Measurements from ENCODE around the gene SMAD3.

The SMAD3 gene

DNA sequence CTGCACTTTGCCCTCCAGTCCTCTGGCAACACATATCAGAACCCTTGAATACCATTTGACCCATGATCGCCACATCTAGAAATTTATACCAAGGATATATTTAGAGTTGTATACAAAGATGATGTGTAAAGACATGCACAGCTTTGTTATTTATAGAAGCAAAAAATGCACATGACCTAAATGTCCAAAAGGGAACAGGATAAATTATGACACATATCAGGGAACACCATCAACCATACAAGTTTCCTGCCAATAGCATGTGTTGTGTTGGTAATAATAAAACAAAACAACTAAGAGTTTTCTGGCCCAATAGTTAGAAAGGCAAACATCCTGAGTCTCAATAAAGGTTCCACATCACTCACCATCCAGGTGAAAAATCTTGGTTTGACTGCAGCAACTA lies 137.6 kb downstream of the SMAD3 start:
- no peak for DNase-seq

DNA sequence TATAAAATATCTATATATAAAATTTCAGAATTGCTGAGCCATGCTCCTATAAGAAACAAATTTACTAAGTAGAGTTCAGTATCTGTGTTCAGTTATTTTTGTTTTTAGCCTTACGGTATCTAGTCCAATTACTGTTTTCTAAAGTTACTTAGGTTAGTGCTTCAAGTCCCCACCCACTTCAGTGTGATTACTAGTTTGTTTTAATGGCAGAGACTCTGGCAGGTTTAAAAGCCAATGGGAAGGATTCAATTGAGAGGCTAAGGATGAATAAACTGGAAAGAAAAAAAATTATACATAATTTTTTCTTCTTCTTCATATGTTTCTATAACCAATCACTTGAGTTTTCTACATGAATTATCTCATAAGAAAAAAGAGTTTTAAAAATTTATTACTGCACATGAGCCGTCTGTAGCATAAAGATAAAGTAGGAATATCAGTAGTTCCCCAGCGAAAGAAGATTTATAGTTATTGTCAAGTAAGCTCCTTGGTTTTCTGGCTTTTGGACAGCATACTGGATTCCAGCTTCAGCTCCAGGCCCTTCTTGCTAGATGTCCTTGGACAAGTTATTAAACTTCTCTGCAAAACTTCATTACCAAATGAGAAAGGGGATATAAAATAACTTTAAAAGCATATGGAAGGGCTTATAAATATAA lies 142.3 kb downstream of the SMAD3 start:
- DNase-seq = no peak

GRCh38 chr15:67208396-67208795 lies 143.0 kb downstream of the SMAD3 start:
- no peak for DNase-seq

- no peak for DNase-seq
These were observed 145.3 kb downstream of the SMAD3 start for GRCh38 chr15:67210555-67211168.

GRCh38 chr15:67212684-67213367 lies 147.4 kb downstream of the SMAD3 start:
- DNase-seq = no peak

DNA sequence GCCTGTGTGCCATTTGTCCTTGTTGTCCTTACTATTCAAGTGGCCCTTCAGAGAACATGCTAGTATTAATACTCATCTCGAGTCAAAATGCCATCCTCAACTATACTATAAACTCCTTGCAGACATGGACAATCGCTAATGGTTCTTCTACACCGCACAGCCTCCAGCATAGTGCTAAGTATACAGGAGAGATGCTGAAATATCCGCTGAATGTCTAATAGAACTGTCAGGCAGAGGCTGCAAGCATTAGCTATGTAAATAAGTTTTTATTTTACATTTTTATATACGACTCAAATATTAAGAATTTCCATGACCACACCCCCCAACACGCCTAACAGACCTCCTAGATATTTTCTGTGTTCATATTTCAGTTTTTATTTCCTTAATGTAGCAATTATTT lies 149.7 kb downstream of the SMAD3 start:
- no peak for DNase-seq

DNA sequence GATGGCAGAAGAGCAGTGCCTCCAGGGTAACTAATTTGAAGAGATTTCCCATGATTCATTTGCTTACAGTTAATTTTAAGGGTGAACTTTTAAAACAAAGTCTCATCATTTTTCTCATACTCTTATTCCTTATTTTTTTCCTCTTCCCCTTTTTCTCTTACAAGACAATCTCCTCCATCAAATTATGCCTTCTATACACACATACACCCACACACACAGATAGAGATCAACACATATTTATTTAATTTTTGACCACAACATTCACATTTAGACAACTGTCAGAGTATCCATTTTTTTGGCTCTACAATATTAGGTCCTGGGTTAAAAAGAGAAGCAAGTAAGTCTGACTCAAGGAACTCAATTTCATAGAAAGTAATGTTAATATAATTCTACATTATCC lies 151.5 kb downstream of the SMAD3 start:
- DNase-seq = no peak

DNA sequence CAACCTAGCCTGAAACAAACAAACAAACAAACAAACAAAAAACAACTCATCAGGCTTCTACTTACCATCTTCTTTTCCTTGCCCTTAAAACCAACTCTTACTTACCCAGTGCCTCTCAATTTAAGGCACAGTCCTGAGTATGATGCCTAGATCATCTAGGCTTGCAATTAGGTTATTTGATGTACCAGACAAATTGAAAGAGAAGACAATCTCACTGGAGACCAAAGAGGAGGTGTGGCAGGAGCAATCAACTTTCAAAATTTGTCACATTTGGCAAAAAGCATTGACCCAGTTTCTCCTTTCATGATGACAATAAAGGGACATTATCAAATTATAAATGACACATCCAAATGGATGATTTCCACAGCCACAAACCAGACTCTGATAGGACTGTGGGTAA lies 153.0 kb downstream of the SMAD3 start:
- DNase-seq = no peak

- no peak for DNase-seq
These were observed 153.9 kb downstream of the SMAD3 start for GRCh38 chr15:67219288-67219687.

DNA sequence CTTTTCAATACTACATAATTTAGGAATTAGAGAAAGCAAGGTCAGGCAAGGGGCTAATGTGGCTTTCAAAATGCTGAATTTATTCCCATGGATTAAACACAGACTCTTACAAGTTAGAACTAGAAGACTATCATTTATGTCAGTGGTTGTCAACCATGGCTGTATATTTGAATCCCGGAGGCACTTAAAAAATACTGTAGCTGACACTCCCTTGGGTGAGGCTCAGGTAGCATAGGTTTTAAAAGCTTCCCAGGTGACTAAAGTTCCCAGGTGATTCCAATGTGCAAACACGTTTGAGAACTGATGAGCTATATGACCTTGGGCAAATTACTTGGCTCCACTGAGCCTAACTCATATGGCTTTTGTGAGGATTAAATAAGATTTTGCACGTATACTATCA lies 159.5 kb downstream of the SMAD3 start:
- DNase-seq = no peak

GRCh38 chr15:67225336-67225735 lies 159.9 kb downstream of the SMAD3 start:
- DNase-seq = no peak

- no peak for DNase-seq
These were observed 162.0 kb downstream of the SMAD3 start for GRCh38 chr15:67227431-67227830.

- DNase-seq = no peak
These were observed 162.4 kb downstream of the SMAD3 start for GRCh38 chr15:67227846-67228245.

DNA sequence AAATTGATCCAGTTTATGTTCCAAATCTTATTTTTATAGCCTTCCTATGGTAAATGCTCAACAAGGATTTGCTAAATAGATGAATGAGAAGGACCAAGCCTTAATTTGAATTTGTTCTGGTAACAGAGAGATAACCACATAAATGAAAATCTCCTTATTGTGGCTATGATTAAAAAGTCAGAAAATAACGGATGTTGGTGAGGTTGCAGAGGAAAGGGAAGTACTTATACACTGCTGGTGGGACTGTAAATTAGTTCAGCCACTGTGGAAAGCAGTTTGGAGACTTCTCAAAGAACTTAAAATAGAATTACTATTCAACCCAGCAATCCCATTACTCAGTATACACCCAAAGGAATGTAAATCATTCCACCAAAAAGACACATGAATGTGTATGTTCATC lies 162.9 kb downstream of the SMAD3 start:
- no peak for DNase-seq

- no peak for DNase-seq
These were observed 165.1 kb downstream of the SMAD3 start for GRCh38 chr15:67230504-67230903.

GRCh38 chr15:67232591-67232990 lies 167.2 kb downstream of the SMAD3 start:
- DNase-seq = no peak

DNA sequence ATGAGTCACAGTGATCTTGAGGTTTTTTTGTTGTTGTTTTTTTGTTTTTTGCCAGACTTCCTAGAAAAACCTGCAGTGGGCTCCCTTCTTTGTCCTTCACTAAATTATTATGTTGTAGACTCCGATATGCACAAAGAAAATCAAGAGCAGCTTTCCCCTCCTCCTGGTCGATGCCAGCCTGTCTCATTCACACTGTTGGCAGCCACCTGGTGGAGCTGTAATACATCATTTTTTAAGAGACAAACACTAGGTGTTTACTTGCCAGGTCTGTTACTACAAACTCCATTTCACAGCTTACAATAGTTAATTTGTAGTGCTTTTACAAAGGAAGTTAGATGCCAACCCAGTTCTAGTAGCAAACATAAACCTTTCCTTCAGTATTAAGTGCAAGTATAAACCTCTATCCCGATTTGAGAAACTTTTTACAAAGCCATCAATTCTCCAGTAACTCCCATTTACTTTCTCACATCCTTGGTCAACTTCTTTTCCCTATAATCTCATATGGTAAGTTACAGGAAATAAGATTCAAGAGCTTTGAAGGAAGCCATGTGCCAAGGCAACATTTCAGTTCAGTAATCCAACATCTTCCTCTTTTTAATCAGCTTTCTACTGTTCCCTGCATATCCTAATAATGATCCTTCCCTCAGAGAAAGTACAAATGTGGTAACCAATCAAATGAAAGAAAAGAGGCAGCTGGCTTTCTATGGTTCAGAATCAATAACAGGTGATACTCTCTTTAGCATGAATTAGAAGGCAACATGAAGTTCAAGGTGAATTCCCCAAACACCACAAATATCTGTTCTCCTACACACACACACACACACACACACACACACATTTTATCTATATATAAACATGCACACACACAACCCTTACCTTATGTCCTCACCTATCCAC lies 175.1 kb downstream of the SMAD3 start:
- DNase-seq = no peak

DNA sequence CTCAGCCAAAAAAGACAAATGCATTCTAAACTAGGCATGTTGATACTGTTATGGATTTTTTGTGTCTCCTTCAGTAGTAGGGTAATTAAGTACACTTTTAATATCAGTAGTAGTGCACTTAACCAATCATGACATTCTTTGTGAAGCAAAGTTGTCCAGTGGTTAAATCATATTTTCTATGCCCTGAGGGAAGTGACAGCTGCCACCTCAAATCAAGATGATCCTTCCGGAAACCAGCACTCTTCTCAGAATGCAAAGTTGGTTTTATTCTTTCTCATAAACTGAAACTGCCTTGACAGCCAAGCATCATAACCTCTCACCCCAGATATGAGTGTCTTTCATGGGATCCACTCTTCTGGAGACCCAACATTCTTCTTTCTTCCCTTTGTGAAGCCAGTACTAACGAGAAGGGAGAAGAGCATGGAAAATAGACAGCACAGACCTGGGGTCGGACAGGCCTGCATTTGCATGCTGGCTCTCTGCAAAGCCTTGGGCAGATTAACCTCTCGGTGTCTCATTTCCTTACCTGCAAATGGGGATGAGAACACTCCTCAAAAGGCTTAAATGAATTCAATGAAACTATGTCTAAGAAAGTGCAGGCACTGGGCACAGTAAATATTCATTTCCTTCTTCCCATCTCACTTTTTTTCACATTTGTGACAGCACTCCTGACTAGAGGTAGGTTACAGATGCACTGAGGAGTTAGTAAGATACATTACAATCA lies 175.9 kb downstream of the SMAD3 start:
- DNase-seq = no peak

DNA sequence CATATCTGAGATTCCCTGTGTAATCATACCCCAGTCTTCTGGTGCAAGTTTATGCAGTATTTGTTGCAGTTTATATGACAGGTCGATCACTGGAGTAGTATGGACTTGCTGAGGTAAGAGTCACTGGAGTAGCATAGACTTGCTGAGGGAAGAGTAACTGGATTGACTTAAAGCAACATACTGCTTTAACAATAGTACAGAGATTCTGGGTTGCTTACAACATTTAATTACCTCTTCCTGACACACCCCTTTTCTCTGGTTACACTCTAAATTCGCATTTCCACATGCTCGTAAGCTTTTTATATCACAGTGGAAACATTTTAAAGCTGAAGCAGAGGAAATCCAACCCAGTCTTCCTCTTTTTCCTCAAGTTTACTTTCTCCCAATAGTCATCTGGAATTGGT lies 177.3 kb downstream of the SMAD3 start:
- no peak for DNase-seq

Data from midbrain (tissue), 1 donor.